Smooth muscle cell (in vitro differentiated cells): Measurements from ENCODE around the gene WASL. TPM values are rescaled to one million over a fixed set of nuclear protein-coding genes. Genes with fewer than 3 reads are reported as not detected.
A peak's percentile ranks its signal among the peaks of the same experiment; 100 is the strongest.

Source experiments
- DNase-seq: peaks from one replicate; lab custom pipeline; 2025; ENCODE audit not compliant: unreplicated experiment; lab: John Stamatoyannopoulos, UW
- H2AFZ ChIP-seq: fragments of 200-600 bp; sonication (generic); 2 replicates; pipeline ENCODE4 v1.6.0; 2016; ENCODE audit warnings: antibody characterized with exemption, low read depth, mild to moderate bottlenecking
- H3F3A ChIP-seq: fragments of 200-600 bp; sonication (generic); 2 replicates; pipeline ENCODE4 v1.6.0; 2017; ENCODE audit warnings: antibody characterized with exemption, low read depth
- H3K27ac ChIP-seq: fragments of 200-600 bp; sonication (generic); 2 replicates; pipeline ENCODE4 v1.5.1; 2016; ENCODE audit warnings: low read depth, mild to moderate bottlenecking
- H3K27me3 ChIP-seq: fragments of 200-600 bp; sonication (generic); 2 replicates; pipeline ENCODE4 v1.6.1; 2016; ENCODE audit warnings: low read depth, mild to moderate bottlenecking
- H3K36me3 ChIP-seq: fragments of 200-600 bp; sonication (generic); 2 replicates; pipeline ENCODE4 v1.5.1; 2016; ENCODE audit warnings: low read depth
- H3K4me1 ChIP-seq: fragments of 200-600 bp; sonication (generic); 2 replicates; pipeline ENCODE4 v1.5.1; 2016; ENCODE audit warnings: low read depth
- H3K4me2 ChIP-seq: fragments of 200-600 bp; sonication (generic); 2 replicates; pipeline ENCODE4 v1.6.0; 2016; ENCODE audit warnings: mild to moderate bottlenecking
- H3K4me3 ChIP-seq: fragments of 200-600 bp; sonication (generic); 2 replicates; pipeline ENCODE4 v1.5.1; 2016; ENCODE audit warnings: mild to moderate bottlenecking
- H3K79me2 ChIP-seq: fragments of 200-600 bp; sonication (generic); 2 replicates; pipeline ENCODE4 v1.6.0; 2016; ENCODE audit warnings: low read depth, mild to moderate bottlenecking
- H3K9ac ChIP-seq: fragments of 200-600 bp; sonication (generic); 2 replicates; pipeline ENCODE4 v1.6.0; 2016; ENCODE audit warnings: low read depth
- H3K9me3 ChIP-seq: fragments of 200-600 bp; sonication (generic); replicated peaks from 2 replicates; pipeline ENCODE4 v1.5.1; 2016; ENCODE audit warnings: low read depth
- H4K20me1 ChIP-seq: fragments of 200-600 bp; sonication (generic); 2 replicates; pipeline ENCODE4 v1.6.0; 2016; ENCODE audit warnings: low read depth
- CTCF ChIP-seq: fragments of 200-600 bp; sonication (generic); IDR thresholded peaks from 2 replicates; pipeline ENCODE4 v1.5.1; 2017; ENCODE audit warnings: borderline replicate concordance, mild to moderate bottlenecking, antibody characterized with exemption; ENCODE audit not compliant: insufficient read depth, poor library complexity, severe bottlenecking
- WGBS: methylation state at CpG from one replicate; pipeline ENCODE4 v1.1.7; 2016; ENCODE audit warnings: low lambda C conversion rate; 5-methylcytosine and 5-hydroxymethylcytosine counted together
- polyA plus RNA-seq: library from polyadenylated mRNA; unstranded; fragments of >200 nt; fragmentation: Nextera tagmentation; extraction: Ambion mirVana; gene quantifications from 2 replicates; pipeline ENCODE4 v1.2.1, GENCODE V29; 2016
- total RNA-seq: library from RNA; depleted of rRNA; stranded (reverse); fragments of >200 nt; gene quantifications from 2 replicates; pipeline ENCODE4 v1.2.3, GENCODE V29; 2014

Gene WASL
- total RNA-seq (32.0 and 35.3 TPM in 2 replicates), polyA plus RNA-seq (22.7 and 25.7 TPM in 2 replicates)

- H4K20me1 ChIP-seq, result peaks cover 41% of the 10 kb centered on the region
- H3K4me2 ChIP-seq, result peak within 1 kb of the TSS; percentile 95
- no peaks in the 10 kb centered on the region for H3K36me3 ChIP-seq
- peak within 1 kb of the TSS; percentile 98 for H3K27ac ChIP-seq
- peak within 1 kb of the TSS; percentile 77 for H2AFZ ChIP-seq
- H3K9ac ChIP-seq, result peak within 1 kb of the TSS; percentile 96
- H3K4me3 ChIP-seq, result peak within 1 kb of the TSS; percentile 82
- H3K79me2 ChIP-seq, result peaks cover 48% of the 10 kb centered on the region
- H3K27me3 ChIP-seq, result no peaks in the 10 kb centered on the region
- peaks cover 45% of the 10 kb centered on the region for H3K4me1 ChIP-seq
- WGBS, result 1% methylated on average over 73 of the region's 93 CpGs
- no peaks in the 10 kb centered on the region for H3K9me3 ChIP-seq
- peaks cover 23% of the 10 kb centered on the region for H3F3A ChIP-seq
- peak; percentile 81 for DNase-seq
- no peak for TF ChIP-seq CTCF
These were observed at the start of gene WASL for GRCh38 chr7:123748734-123749536. TSS of gene WASL (minus strand) at chr7:123749003. CDS start at chr7:123748734, 269 bp downstream.

GRCh38 chr7:123797673-123798531, 49.1 kb upstream of the WASL start:
- Histone ChIP-seq H2AFZ (no peak overlapping the region), H3K4me2 (no peak overlapping the region), H3K36me3 (no peaks in the 10 kb centered on the region), H3K9me3 (no peaks in the 10 kb centered on the region), H3K27me3 (no peaks in the 10 kb centered on the region), H3K79me2 (no peaks in the 10 kb centered on the region), H3K4me1 (no peaks in the 10 kb centered on the region), H3K27ac (no peak overlapping the region), H3K4me3 (peak overlapping the region; percentile 23), H3K9ac (no peak overlapping the region), H3F3A (no peaks in the 10 kb centered on the region), H4K20me1 (no peaks in the 10 kb centered on the region)
- DNase-seq, result no peak
- WGBS, result 44% methylated on average over 2 of the region's 2 CpGs
- TF ChIP-seq CTCF, result peak; percentile 55

GRCh38 chr7:123796568-123796967, 47.8 kb upstream of the WASL start:
- no peaks in the 10 kb centered on the region for H3K4me1 ChIP-seq
- no peak overlapping the region for H2AFZ ChIP-seq
- no peak overlapping the region for H3K27ac ChIP-seq
- no peaks in the 10 kb centered on the region for H3K27me3 ChIP-seq
- no peak for DNase-seq
- H3F3A ChIP-seq, result no peaks in the 10 kb centered on the region
- H3K79me2 ChIP-seq, result no peaks in the 10 kb centered on the region
- H4K20me1 ChIP-seq, result no peaks in the 10 kb centered on the region
- H3K9ac ChIP-seq, result no peak overlapping the region
- H3K4me3 ChIP-seq, result no peak overlapping the region
- H3K36me3 ChIP-seq, result no peaks in the 10 kb centered on the region
- H3K4me2 ChIP-seq, result no peak overlapping the region
- no peak for TF ChIP-seq CTCF
- H3K9me3 ChIP-seq, result no peaks in the 10 kb centered on the region
- WGBS, result 100% methylated on average over 1 of the region's 1 CpG
